ENCODE data around the gene SEC61A2.
"Not testable (repeated sequence)": the region's sequence is repeated elsewhere in the genome, so short reads cannot be mapped to it uniquely, and the experiment has no call there.

SEC61A2 gene

GRCh38 chr10:12129222-12130111, at the start of gene SEC61A2:
Gene SEC61A2, plus strand, starts transcription at chr10:12129677. Its CDS starts 111 bp downstream, at chr10:12129788.
- peak; percentile 10 for DNase-seq

DNA sequence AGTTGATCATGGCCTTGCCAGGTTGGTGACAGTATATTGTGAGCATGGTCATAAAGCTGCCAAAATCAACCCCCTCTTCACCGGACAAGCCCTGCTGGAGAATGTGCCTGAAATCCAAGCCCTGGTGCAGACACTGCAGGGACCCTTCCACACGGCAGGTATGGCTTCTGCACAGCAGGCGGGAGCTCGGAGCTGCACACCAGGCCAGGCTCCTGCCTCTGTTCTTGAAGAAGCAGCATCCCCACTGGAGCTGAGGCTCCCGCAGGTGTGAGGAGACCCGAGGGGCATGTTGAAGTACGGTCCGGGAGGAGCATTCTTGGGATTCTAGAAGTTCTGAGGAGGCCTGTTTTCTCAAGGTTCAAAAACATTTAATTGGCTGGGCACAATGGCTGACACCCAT, 48.0 kb upstream of the SEC61A2 start:
- DNase-seq: no peak

DNA sequence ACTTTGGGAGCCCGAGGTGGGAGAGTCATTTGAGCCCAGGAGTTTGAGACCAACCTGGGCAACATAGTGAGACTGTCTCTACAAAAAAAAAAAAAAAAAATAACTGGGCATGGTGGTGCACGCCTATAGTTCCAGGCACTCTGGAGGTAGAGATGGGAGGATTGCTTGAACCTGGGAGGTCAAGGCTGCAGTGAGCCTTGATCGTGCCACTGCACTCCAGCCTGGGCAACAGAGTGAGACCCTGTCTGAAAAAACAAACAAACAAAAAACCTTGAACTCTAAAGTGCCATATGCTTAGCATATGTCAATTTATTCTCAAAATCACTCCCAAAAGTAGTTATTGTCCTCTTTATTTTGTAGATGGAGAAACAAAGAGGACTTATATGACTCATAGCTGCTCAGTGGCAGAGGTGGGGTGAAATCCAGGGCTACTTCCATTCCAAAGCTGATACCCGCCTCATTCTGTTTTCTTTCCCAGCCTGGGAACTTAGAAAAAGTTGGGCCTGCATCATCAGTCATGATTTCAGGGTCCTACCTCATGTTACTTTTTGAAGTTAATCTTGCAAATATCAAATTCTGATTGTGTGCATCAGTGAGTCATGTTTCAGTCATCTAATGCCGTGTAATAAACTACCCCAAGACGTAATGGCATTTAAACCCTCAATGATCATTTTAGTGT, 47.5 kb upstream of the SEC61A2 start:
- DNase-seq: no peak

DNA sequence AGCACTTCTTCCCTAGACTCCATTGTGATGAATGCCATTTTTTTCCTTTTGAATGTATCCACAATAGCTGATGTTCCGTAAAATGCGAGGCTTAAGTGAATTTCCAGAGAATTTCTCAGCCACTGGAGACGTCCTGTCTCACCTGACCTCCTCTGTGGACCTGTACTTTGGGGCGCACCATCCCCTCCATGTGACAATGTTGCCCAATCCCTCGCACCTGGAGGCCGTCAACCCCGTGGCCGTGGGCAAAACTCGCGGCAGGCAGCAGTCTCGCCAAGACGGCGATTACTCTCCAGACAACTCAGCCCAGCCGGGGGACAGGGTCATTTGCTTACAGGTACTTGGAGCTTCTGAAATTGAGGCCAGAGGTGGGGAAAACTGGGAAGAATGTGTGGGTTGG, 40.6 kb upstream of the SEC61A2 start:
- no peak for DNase-seq

- no peak for DNase-seq
Measured at GRCh38 chr10:12091421-12091820, 38.1 kb upstream of the SEC61A2 start.

DNA sequence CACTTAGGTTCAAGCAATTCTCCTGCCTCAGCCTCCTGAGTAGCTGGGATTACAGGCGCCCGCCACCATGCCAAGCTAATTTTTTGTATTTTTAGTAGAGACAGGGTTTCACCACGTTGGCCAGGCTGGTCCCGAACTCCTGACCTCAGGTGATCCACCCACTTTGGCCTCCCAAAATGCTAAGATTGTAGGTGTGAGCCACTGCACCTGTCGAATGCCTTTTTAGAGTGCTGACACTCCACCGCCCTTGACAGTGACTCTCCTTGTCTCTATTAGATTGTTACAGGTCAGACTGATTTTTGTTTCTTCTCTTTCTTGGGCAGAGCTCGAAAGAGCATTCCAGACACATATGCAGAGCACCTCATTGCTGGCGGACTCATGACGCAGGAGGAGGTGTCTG, 32.1 kb upstream of the SEC61A2 start:
- DNase-seq: not testable (repeated sequence)

DNA sequence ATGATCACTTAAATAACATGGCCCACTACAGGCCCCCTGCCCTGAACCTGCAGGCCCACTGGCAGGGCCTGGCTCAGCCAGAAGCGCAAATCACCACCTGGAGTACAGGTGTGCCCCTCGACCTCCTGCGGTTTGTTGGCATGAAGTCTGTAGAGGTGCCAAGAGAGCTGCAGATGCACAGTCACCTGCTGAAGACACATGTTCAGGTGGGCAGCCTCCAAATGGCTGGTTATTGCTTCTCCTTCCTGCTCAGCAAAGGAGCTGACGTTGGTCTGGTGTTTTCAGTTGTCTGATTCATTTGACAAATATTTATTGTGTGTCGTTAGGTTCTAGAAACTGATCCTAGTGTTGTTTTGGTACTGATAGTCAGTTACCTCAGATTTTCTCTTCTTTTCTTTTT, 31.7 kb upstream of the SEC61A2 start:
- DNase-seq: no peak

- DNase-seq: no peak
Measured at GRCh38 chr10:12098966-12099365, 30.5 kb upstream of the SEC61A2 start.

DNA sequence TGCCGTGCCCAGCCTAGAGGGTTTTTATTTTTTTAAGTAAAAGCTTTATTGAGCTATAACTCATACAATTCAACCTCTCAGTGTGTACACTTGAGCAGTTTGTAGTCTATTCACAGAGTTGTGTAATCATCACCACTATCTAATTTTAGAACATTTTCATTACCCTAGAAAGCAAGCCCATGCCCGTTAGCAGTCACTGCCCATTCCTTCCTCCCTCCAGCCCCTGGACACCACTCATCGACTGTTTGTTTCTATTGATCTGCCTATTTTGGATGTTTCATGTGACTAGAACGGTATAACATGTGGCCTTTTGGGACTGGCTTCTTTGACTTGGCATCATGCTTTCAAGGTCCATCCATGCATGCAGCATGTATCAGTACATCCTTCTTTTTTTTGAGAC, 25.7 kb upstream of the SEC61A2 start:
- no peak for DNase-seq

- no peak for DNase-seq
Measured at GRCh38 chr10:12107781-12108180, 21.7 kb upstream of the SEC61A2 start.

GRCh38 chr10:12109286-12109685, 20.2 kb upstream of the SEC61A2 start:
- no peak for DNase-seq

DNA sequence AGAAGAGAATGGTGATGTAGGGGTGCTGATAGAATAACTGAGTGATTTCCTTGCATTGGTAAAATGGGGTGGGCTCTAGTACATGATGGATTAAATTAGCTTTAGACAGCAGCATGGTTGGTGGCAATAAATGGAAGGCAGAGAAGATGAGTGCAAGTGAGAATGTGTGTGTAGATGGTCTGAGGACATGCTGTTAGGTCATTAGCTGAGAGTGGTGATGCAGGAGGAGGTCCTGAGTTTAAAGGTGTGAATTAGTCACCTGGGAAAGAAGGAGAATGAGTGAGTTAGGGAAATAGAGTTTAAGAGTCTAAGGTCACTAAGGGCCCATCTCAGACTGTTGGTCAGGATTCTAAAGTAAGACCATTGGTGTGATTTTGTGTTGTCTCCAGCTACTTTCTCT, 17.9 kb upstream of the SEC61A2 start:
- DNase-seq: no peak

- DNase-seq: no peak
Measured at GRCh38 chr10:12113627-12114026, 15.8 kb upstream of the SEC61A2 start.

- DNase-seq: no peak
Measured at GRCh38 chr10:12121673-12122072, 7.8 kb upstream of the SEC61A2 start.

GRCh38 chr10:12130237-12130872, 878 bp downstream of the SEC61A2 start:
- no peak for DNase-seq

- DNase-seq: no peak
Measured at GRCh38 chr10:12135631-12136030, 6.2 kb downstream of the SEC61A2 start.

GRCh38 chr10:12140038-12140437, 10.6 kb downstream of the SEC61A2 start:
- DNase-seq: no peak

DNA sequence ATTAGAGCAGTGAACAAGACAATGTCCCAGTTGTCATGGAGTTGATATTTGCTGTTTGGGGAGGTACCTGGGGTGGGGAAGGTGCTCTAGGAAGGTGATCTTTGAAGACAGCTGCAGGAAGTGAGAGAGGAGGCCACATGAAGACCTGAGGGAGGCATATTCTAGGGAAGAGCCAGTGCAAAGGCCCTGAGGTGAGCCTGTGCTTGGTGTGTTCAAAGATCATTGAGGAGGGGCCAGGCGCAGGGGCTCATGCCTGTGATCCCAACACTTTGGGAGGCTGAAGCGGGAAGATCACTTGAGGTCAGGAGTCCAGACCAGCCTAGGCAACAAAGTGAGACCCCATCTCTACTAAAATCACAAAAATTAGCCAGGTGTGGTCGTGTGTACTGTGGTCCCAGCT, 15.1 kb downstream of the SEC61A2 start:
- no peak for DNase-seq

DNA sequence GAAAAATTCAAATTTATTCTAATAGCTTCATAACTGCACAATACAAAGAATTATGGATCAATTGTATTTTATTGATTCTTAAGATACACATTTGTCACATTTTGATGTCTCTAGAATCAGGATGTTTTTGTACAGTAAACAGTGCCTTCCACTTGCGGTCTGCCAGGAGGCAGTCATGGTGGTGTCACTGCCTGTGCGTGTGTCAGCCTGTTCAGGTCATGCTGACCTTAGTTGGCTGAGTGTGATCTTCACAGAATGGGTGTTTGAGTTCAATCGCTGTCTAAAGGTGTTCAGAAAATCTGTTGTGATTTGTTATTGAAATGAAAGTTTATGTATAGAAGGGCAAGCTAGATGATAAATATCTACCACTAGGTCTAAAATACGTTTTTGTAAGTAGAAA, 20.7 kb downstream of the SEC61A2 start:
- DNase-seq: no peak

- no peak for DNase-seq
Measured at GRCh38 chr10:12154516-12154915, 25.0 kb downstream of the SEC61A2 start.

GRCh38 chr10:12156367-12157123, 27.1 kb downstream of the SEC61A2 start:
- no peak for DNase-seq

- DNase-seq: no peak
Measured at GRCh38 chr10:12158111-12158510, 28.6 kb downstream of the SEC61A2 start.

DNA sequence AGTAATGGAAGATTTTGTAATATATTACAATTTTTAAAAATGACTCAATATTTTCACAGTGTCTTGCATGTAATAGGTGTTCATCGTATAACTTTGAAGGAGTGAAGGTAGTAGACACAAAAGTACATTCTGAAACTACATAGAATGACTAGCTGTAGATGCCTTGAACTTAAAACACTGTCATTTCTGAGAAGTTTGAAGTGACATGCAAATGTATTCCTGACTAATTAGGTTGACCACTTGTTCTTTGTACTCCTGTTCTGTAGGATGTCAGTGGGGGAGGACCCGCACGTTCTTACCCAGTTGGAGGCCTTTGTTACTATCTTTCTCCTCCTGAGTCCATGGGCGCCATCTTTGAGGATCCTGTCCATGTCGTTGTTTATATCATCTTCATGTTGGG, 31.2 kb downstream of the SEC61A2 start:
- no peak for DNase-seq
